CD4-positive, alpha-beta T cell (primary cell): ENCODE results near the gene PACRGL. TPM values are rescaled to one million over a fixed set of nuclear protein-coding genes. Genes with fewer than 3 reads are reported as not detected.
"Not testable (repeated sequence)": the region's sequence is repeated elsewhere in the genome, so short reads cannot be mapped to it uniquely, and the experiment has no call there.

Source experiments
- ATAC-seq: fragments of 200-7000 bp; cut with Tn5 transposase; one replicate; pipeline ENCODE4 v1.10.0; 2022; ENCODE audit warnings: mild to moderate bottlenecking; ENCODE audit not compliant: poor library complexity
- CTCF ChIA-PET: fragments of 350-600 bp; sonication (Branson Sonifier 250); formaldehyde crosslinking; loops from one replicate; lab custom pipeline; 2021; ENCODE audit warnings: antibody characterized with exemption, inconsistent platforms; lab: Charles Lee
- POLR2A ChIA-PET: fragments of 350-600 bp; sonication (Branson Sonifier 250); formaldehyde crosslinking; loops from one replicate; lab custom pipeline; 2021; ENCODE audit warnings: antibody characterized with exemption, inconsistent platforms; lab: Charles Lee
- DNase-seq, 14 experiments: peaks; one replicate each; pipeline ENCODE4 v3.0.0-alpha.2; 2013 to 2020; ENCODE audit warnings: mixed read lengths in 2 of 14
- H3K27ac ChIP-seq, 2 donors: one replicate each; pipeline versions ENCODE4 v1.5.1 to v1.7.0; 2013; ENCODE audit warnings: low read length in 2 of 2, low read depth in 1 of 2, mild to moderate bottlenecking in 1 of 2
- H3K27me3 ChIP-seq, 2 experiments: 1 replicate in 1 of 2; 2 replicates in 1 of 2; pipeline versions ENCODE4 v1.6.1 to v1.7.0; 2013; ENCODE audit warnings: low read length in 2 of 2, control low read depth in 1 of 2, mild to moderate bottlenecking in 1 of 2, moderate library complexity in 1 of 2; ENCODE audit not compliant: insufficient read depth in 2 of 2, control insufficient read depth in 1 of 2
- H3K36me3 ChIP-seq: one replicate; pipeline ENCODE4 v1.6.1; 2013; ENCODE audit warnings: low read length, control low read depth; ENCODE audit not compliant: insufficient read depth
- H3K4me1 ChIP-seq: one replicate; pipeline ENCODE4 v1.6.1; 2013; ENCODE audit warnings: low read length, control low read depth; ENCODE audit not compliant: insufficient read depth
- H3K4me3 ChIP-seq: one replicate; pipeline ENCODE4 v1.5.1; 2013; ENCODE audit warnings: mild to moderate bottlenecking, low read length, moderate library complexity
- H3K9me3 ChIP-seq, 2 experiments: 1 replicate in 1 of 2; 2 replicates in 1 of 2; pipeline versions ENCODE4 v1.6.1 to v1.7.0; 2013; ENCODE audit warnings: low read length in 2 of 2, mild to moderate bottlenecking in 2 of 2, control low read depth in 1 of 2, moderate library complexity in 1 of 2; ENCODE audit not compliant: control insufficient read depth in 1 of 2, insufficient read depth in 1 of 2
- H3K27ac Mint-ChIP-seq: one replicate; pipeline ENCODE4 v1.8.0; 2020; ENCODE audit warnings: mixed read lengths
- H3K27me3 Mint-ChIP-seq: one replicate; pipeline ENCODE4 v1.8.0; 2021; ENCODE audit warnings: mixed read lengths
- H3K36me3 Mint-ChIP-seq: one replicate; pipeline ENCODE4 v1.8.0; 2021; ENCODE audit warnings: low read depth, mixed read lengths
- H3K4me1 Mint-ChIP-seq: one replicate; pipeline ENCODE4 v1.8.0; 2021; ENCODE audit warnings: low read depth, mixed read lengths
- H3K4me3 Mint-ChIP-seq: one replicate; pipeline ENCODE4 v1.8.0; 2020; ENCODE audit warnings: mild to moderate bottlenecking, mixed read lengths
- H3K9me3 Mint-ChIP-seq: one replicate; pipeline ENCODE4 v1.8.0; 2020; ENCODE audit warnings: mixed read lengths
- intact Hi-C, 2 experiments: fragments of 100-400 bp; cut with DNase I in 1 of 2; cut with micrococcal nuclease in 1 of 2; formaldehyde crosslinking; loops; one replicate each; pipeline versions ENCODE4 v1.15.1 to v1.9.0; 2023 to 2025; cut with DNase I, micrococcal nuclease
- total RNA-seq, 174 experiments: library from RNA in 2 of 174; stranded (reverse) in 2 of 174; gene quantifications; one replicate each; pipeline ENCODE4 v1.2.3 and lab custom pipeline; 2021 to 2026
- TF ChIP-seq, protein P1 (sequence below): fragments of 200-600 bp; IDR thresholded peaks from one replicate; pipeline ENCODE4 v1.8.0; 2022; ENCODE audit warnings: antibody characterized with exemption, mild to moderate bottlenecking

PACRGL gene
- total RNA-seq, 2 experiments from 2014 or later = 7.2 to 10.4 TPM

DNA sequence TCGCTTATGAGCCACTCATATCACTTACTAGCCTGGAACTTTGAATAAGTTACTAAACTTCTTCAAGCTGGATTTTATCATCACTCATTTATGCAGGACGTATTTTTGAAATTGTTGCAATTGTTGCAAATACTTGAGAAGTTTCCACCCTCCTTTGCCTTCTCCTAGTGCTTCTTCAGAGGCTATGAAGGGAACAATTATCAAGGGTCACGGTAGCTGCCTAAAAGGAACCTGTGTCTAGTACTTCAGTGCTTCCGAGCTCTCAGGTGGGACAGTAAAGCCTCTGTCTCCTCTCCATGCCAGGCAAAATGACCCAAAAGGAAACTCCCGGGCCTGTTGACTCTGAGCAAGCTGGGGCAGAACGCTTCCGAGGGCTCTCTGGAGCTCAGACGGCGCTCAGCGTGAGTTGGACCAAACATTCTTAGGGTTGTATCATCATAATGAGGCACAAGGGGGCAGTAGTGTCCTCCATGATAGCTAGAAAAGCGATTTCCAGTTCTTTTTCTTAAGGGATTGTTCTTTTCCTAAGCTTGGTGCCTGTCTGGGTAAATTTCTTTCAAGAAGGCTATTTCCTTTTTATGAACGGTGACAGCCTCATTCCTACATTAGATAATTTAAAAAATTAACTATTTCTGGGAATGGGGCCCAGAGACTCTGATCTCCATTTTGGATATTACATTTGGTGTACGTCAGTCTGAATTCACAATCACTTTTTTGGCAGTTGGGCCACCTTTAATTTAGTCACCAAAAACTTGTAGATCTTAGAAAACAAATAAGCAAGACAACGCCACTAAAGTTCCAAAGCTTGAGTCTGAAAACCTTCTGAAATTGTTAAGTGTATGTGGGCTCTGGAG, 73.1 kb downstream of the PACRGL start:
- no peak overlapping the region for H3K4me3 Mint-ChIP-seq
- no peak overlapping the region for H3K27ac ChIP-seq
- POLR2A ChIA-PET = interaction anchor here (0.5 to 0.6 kb wide), 2 partner anchors 142 to 144 kb away, joined by 3 read pairs; no protein-coding TSS in a partner anchor
- CTCF ChIA-PET = interaction anchor here (1.1 kb wide), 1 partner anchor 13 kb away, joined by 4 read pairs; no protein-coding TSS in a partner anchor
- TF ChIP-seq, protein P1, sequence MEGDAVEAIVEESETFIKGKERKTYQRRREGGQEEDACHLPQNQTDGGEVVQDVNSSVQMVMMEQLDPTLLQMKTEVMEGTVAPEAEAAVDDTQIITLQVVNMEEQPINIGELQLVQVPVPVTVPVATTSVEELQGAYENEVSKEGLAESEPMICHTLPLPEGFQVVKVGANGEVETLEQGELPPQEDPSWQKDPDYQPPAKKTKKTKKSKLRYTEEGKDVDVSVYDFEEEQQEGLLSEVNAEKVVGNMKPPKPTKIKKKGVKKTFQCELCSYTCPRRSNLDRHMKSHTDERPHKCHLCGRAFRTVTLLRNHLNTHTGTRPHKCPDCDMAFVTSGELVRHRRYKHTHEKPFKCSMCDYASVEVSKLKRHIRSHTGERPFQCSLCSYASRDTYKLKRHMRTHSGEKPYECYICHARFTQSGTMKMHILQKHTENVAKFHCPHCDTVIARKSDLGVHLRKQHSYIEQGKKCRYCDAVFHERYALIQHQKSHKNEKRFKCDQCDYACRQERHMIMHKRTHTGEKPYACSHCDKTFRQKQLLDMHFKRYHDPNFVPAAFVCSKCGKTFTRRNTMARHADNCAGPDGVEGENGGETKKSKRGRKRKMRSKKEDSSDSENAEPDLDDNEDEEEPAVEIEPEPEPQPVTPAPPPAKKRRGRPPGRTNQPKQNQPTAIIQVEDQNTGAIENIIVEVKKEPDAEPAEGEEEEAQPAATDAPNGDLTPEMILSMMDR = peak; percentile 53
- H3K27me3 ChIP-seq = no peaks in the 10 kb centered on the region
- H3K4me1 ChIP-seq = peaks cover 4% of the 10 kb centered on the region
- H3K4me1 Mint-ChIP-seq = no peaks in the 10 kb centered on the region
- no peaks in the 10 kb centered on the region for H3K9me3 Mint-ChIP-seq
- intact Hi-C loops = loop anchor here in 1 of 2 experiments (5.0 kb wide), 1 partner anchor 994 kb away; no protein-coding TSS in a partner anchor
- no peak overlapping the region for H3K4me3 ChIP-seq
- H3K27me3 Mint-ChIP-seq = peaks cover 5% of the 10 kb centered on the region
- H3K36me3 ChIP-seq = no peaks in the 10 kb centered on the region
- no peak overlapping the region for H3K27ac Mint-ChIP-seq
- H3K9me3 ChIP-seq = no peaks in the 10 kb centered on the region
- peak in 8 of 14 experiments; percentile 0 to 66 (median 5) for DNase-seq
- no peaks in the 10 kb centered on the region for H3K36me3 Mint-ChIP-seq
- ATAC-seq = no peak

GRCh38 chr4:20778896-20779295, 78.6 kb downstream of the PACRGL start:
- no peaks in the 10 kb centered on the region for H3K27me3 ChIP-seq
- Mint-ChIP-seq H3K27me3 (no peaks in the 10 kb centered on the region), H3K27ac (no peak overlapping the region), H3K9me3 (peaks cover 11% of the 10 kb centered on the region), H3K36me3 (no peaks in the 10 kb centered on the region), H3K4me1 (no peaks in the 10 kb centered on the region), H3K4me3 (no peak overlapping the region)
- H3K4me1 ChIP-seq = no peaks in the 10 kb centered on the region
- H3K36me3 ChIP-seq = no peaks in the 10 kb centered on the region
- POLR2A ChIA-PET = no interaction called here
- ATAC-seq (no peak), DNase-seq (no peak)
- peaks cover 7 to 13% of the 10 kb centered on the region in 2 experiments for H3K9me3 ChIP-seq
- TF ChIP-seq, protein P1 = no peak
- CTCF ChIA-PET = no interaction called here
- no peak overlapping the region for H3K4me3 ChIP-seq
- H3K27ac ChIP-seq = no peak overlapping the region
- intact Hi-C loops = no loop called here

DNA sequence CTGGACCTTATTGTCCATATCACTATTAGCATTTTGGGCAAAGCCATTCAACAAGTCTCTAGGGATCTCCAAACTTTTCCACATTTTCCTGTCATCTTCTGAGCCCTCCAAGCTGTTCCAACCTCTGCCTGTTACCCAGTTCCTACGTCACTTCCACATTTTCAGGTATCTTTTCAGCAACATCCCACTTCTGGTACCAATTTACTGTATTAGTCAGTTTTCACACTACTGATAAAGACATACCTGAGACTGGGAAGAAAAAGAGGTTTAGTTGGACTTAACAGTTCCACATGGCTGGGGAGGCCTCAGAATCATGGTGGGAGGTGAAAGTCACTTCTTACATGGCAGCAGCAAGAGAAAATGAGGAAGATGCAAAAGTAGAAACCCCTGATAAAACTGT, 82.9 kb downstream of the PACRGL start:
- H3K36me3 Mint-ChIP-seq, CTCF ChIA-PET: not testable (repeated sequence)

More for the DNA sequence above, 82.9 kb downstream of the PACRGL start:
- POLR2A ChIA-PET, H3K27me3 Mint-ChIP-seq, DNase-seq, H3K27me3 ChIP-seq, H3K4me3 Mint-ChIP-seq, H3K4me3 ChIP-seq, H3K4me1 Mint-ChIP-seq, intact Hi-C loops, H3K27ac ChIP-seq, H3K36me3 ChIP-seq, H3K27ac Mint-ChIP-seq, ATAC-seq, H3K4me1 ChIP-seq: not testable (repeated sequence)
- peaks cover 7 to 13% of the 10 kb centered on the region in 2 experiments for H3K9me3 ChIP-seq
- peaks cover 11% of the 10 kb centered on the region for H3K9me3 Mint-ChIP-seq
